GM23248 (cell line): ENCODE results near the gene TRIM32. TPM values are rescaled to one million over a fixed set of nuclear protein-coding genes. Genes with fewer than 3 reads are reported as not detected.
A peak's percentile ranks its signal among the peaks of the same experiment; 100 is the strongest.

ENCODE experiments used
- DNase-seq: peaks from one replicate; pipeline ENCODE4 v3.0.0-alpha.2; 2015
- H2AFZ ChIP-seq: fragments of 200-600 bp; sonication (generic); 2 replicates; pipeline ENCODE4 v1.6.1; 2016; ENCODE audit warnings: antibody characterized with exemption
- H3F3A ChIP-seq: fragments of 200-600 bp; sonication (generic); 2 replicates; pipeline ENCODE4 v1.6.1; 2016; ENCODE audit warnings: mild to moderate bottlenecking, antibody characterized with exemption, mixed run types; ENCODE audit not compliant: insufficient read depth
- H3K27ac ChIP-seq: fragments of 200-600 bp; sonication (generic); 2 replicates; pipeline ENCODE4 v1.5.1; 2016; ENCODE audit warnings: mild to moderate bottlenecking
- H3K27me3 ChIP-seq: fragments of 200-600 bp; sonication (generic); replicated peaks from 2 replicates; pipeline ENCODE4 v1.6.1; 2016; ENCODE audit warnings: mild to moderate bottlenecking; ENCODE audit not compliant: insufficient read depth
- H3K36me3 ChIP-seq: fragments of 200-600 bp; sonication (generic); 2 replicates; pipeline ENCODE4 v1.6.1; 2016; ENCODE audit warnings: low read depth, mild to moderate bottlenecking
- H3K4me1 ChIP-seq: fragments of 200-600 bp; sonication (generic); 2 replicates; pipeline ENCODE4 v1.6.1; 2016; ENCODE audit warnings: mild to moderate bottlenecking; ENCODE audit not compliant: insufficient read depth
- H3K4me2 ChIP-seq: fragments of 200-600 bp; sonication (generic); one replicate; pipeline ENCODE4 v1.6.1; 2016; ENCODE audit warnings: mild to moderate bottlenecking; ENCODE audit not compliant: unreplicated experiment
- H3K4me3 ChIP-seq: fragments of 200-600 bp; sonication (generic); 2 replicates; pipeline ENCODE4 v1.5.1; 2016; ENCODE audit warnings: mild to moderate bottlenecking
- H3K79me2 ChIP-seq: fragments of 200-600 bp; sonication (generic); 2 replicates; pipeline ENCODE4 v1.6.1; 2016; ENCODE audit warnings: mild to moderate bottlenecking; ENCODE audit not compliant: insufficient read depth
- H3K9ac ChIP-seq: fragments of 200-600 bp; sonication (generic); 2 replicates; pipeline ENCODE4 v1.6.1; 2016; ENCODE audit warnings: mild to moderate bottlenecking
- H3K9me2 ChIP-seq: fragments of 200-600 bp; sonication (generic); 2 replicates; pipeline ENCODE4 v1.6.1; 2016; ENCODE audit warnings: mixed run types, mild to moderate bottlenecking, moderate library complexity; ENCODE audit not compliant: insufficient read depth
- H3K9me3 ChIP-seq: fragments of 200-600 bp; sonication (generic); one replicate; pipeline ENCODE4 v1.6.1; 2017; ENCODE audit warnings: low read depth
- H4K20me1 ChIP-seq: fragments of 200-600 bp; sonication (generic); 2 replicates; pipeline ENCODE4 v1.6.0; 2016; ENCODE audit not compliant: insufficient read depth
- EZH2 ChIP-seq: fragments of 200-600 bp; sonication (generic); IDR thresholded peaks from 2 replicates; pipeline ENCODE4 v1.6.1; 2018; ENCODE audit warnings: antibody characterized with exemption, mild to moderate bottlenecking; ENCODE audit not compliant: insufficient read depth, poor library complexity, severe bottlenecking
- EZH2phosphoT487 ChIP-seq: fragments of 200-600 bp; sonication (generic); IDR thresholded peaks from 2 replicates; pipeline ENCODE4 v1.6.1; 2018; ENCODE audit warnings: antibody characterized with exemption, moderate library complexity, mild to moderate bottlenecking, low read depth; ENCODE audit not compliant: insufficient read depth
- WGBS, 2 experiments: methylation state at CpG; one replicate each; pipeline ENCODE4 v1.1.6; 2015 to 2017; ENCODE audit warnings: low lambda C conversion rate in 2 of 2, low coverage in 1 of 2; ENCODE audit errors: missing lambda C conversion rate in 2 of 2; 5-methylcytosine and 5-hydroxymethylcytosine counted together
- in situ Hi-C: fragments of 300-500 bp; cut with MboI; formaldehyde crosslinking; loops from 2 replicates; pipeline ENCODE4 v1.15.0; 2020
- polyA plus RNA-seq: library from polyadenylated mRNA; unstranded; fragments of >200 nt; fragmentation: Nextera tagmentation; extraction: Ambion mirVana; gene quantifications from 2 replicates; pipeline ENCODE4 v1.2.1, GENCODE V29; 2016
- total RNA-seq: library from RNA; depleted of rRNA; stranded (reverse); fragments of >200 nt; shearing (Covaris generic); gene quantifications from 2 replicates; pipeline ENCODE4 v1.2.3, GENCODE V29; 2014

TRIM32 gene
- total and polyA plus RNA-seq, 2 experiments from 2014 or later = 34.5 to 41.9 TPM

DNA sequence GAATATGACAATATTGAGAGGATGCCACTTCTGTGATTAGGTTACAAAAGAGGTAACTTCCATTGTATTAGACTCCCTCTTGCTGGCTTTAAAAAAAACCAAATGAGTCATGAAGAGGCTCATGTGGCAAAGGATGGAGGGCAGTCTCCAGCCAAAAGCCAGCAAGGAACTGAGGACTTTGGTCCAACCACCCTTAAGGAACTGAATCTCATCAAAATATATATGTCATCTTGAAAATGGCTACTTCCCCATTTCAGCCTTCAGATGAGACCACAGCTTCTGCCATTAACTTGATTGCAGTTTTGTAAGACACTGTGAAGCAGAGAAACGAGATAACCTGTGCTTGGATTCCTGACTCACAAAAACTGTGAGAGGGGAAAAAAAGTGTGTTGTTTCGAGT, 15.5 kb upstream of the TRIM32 start:
- Histone ChIP-seq H3K9me2 (no peaks in the 10 kb centered on the region), H3K79me2 (no peaks in the 10 kb centered on the region), H3F3A (no peaks in the 10 kb centered on the region), H3K9me3 (no peaks in the 10 kb centered on the region), H3K4me2 (no peak overlapping the region), H3K4me1 (peaks cover 6% of the 10 kb centered on the region; the same call in 1 of the 2 replicates), H2AFZ (no peak overlapping the region), H4K20me1 (no peaks in the 10 kb centered on the region), H3K4me3 (no peak overlapping the region), H3K27me3 (no peaks in the 10 kb centered on the region), H3K9ac (no peak overlapping the region), H3K36me3 (no peaks in the 10 kb centered on the region), H3K27ac (no peak overlapping the region)
- TF ChIP-seq EZH2 (no peak), EZH2phosphoT487 (no peak)
- in situ Hi-C loops = no loop called here
- DNase-seq = no peak
- 60 to 61% methylated on average over 2 of the region's 2 CpGs for whole genome bisulfite sequencing, 2 experiments

- TF ChIP-seq EZH2 (no peak), EZH2phosphoT487 (no peak)
- 79 to 85% methylated on average over 1 of the region's 1 CpG for WGBS, 2 experiments
- H3K36me3 ChIP-seq = no peaks in the 10 kb centered on the region
- H3K9me3 ChIP-seq = no peaks in the 10 kb centered on the region
- no peak overlapping the region for H3K27ac ChIP-seq
- H4K20me1 ChIP-seq = no peaks in the 10 kb centered on the region
- H3F3A ChIP-seq = no peaks in the 10 kb centered on the region
- H3K9ac ChIP-seq = no peak overlapping the region
- no peaks in the 10 kb centered on the region for H3K27me3 ChIP-seq
- in situ Hi-C loops = no loop called here
- no peaks in the 10 kb centered on the region for H3K79me2 ChIP-seq
- H3K4me2 ChIP-seq = no peak overlapping the region
- H2AFZ ChIP-seq = no peak overlapping the region
- no peak for DNase-seq
- no peaks in the 10 kb centered on the region for H3K9me2 ChIP-seq
- H3K4me3 ChIP-seq = no peak overlapping the region; the same call in 1 of the 2 replicates
- peaks cover 6% of the 10 kb centered on the region; the same call in 1 of the 2 replicates for H3K4me1 ChIP-seq
Observed at GRCh38 chr9:116673375-116673774, 13.7 kb upstream of the TRIM32 start.

DNA sequence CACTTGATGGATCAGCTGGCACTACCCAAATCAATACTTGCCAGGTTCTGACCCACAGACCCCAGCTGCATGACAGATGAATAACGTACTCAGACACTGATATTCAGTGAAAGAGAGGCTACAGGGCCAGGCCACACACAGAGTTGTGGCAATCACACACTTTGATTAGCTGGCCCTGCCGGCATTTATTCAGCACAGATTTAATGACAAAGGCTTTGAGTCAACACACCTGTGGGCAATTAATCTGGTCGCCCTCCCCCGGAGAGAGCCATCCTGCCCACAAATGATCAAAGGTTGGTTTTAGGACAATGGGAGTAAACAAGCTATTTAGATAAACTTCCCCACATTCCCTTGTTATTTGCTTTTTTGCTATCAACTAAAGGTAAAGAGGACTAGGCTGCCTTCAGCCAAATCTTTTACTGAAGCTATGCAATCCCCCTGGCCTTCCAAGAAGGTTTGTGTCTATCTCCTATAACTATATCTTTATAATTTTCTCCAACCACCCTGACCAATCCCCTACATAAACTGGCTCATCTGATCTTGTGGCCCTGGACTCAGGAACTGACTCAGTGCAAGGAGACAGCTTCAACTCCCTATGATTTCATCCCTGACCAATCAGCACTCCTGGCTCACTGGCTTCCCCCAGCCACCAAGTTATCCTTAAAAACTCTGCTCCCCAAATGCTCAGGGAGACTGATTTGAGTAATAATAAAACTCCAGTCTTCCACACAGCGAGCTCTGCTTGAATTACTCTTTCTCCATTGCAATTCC, 12.7 kb upstream of the TRIM32 start:
- H3K36me3 ChIP-seq = no peaks in the 10 kb centered on the region
- H3K9me3 ChIP-seq = no peaks in the 10 kb centered on the region
- peak; percentile 28 for DNase-seq
- in situ Hi-C loops = no loop called here
- no peaks in the 10 kb centered on the region for H3F3A ChIP-seq
- H3K4me1 ChIP-seq = peaks cover 6% of the 10 kb centered on the region; the same call in 1 of the 2 replicates
- no peak overlapping the region for H3K9ac ChIP-seq
- no peak overlapping the region for H3K4me3 ChIP-seq
- no peaks in the 10 kb centered on the region for H3K79me2 ChIP-seq
- H3K27ac ChIP-seq = no peak overlapping the region
- no peak overlapping the region for H2AFZ ChIP-seq
- H3K4me2 ChIP-seq = no peak overlapping the region
- no peaks in the 10 kb centered on the region for H3K9me2 ChIP-seq
- no peaks in the 10 kb centered on the region for H4K20me1 ChIP-seq
- WGBS, 2 experiments = 81 to 87% methylated on average over 5 of the region's 5 CpGs
- no peaks in the 10 kb centered on the region for H3K27me3 ChIP-seq
- no peak for TF ChIP-seq EZH2
- TF ChIP-seq EZH2phosphoT487 = no peak

GRCh38 chr9:116683535-116683934, 3.6 kb upstream of the TRIM32 start:
- H3K27me3 ChIP-seq = no peaks in the 10 kb centered on the region
- H2AFZ ChIP-seq = no peak overlapping the region

More at GRCh38 chr9:116683535-116683934, 3.6 kb upstream of the TRIM32 start:
- Histone ChIP-seq H3K36me3 (no peaks in the 10 kb centered on the region), H3K9me2 (no peaks in the 10 kb centered on the region), H3K4me1 (peaks cover 18% of the 10 kb centered on the region), H3K9me3 (no peaks in the 10 kb centered on the region), H3K4me3 (no peak overlapping the region), H3K79me2 (peaks cover 30% of the 10 kb centered on the region), H4K20me1 (no peaks in the 10 kb centered on the region), H3K4me2 (no peak overlapping the region), H3K9ac (no peak overlapping the region), H3F3A (no peaks in the 10 kb centered on the region), H3K27ac (no peak overlapping the region)
- in situ Hi-C loops = no loop called here
- DNase-seq = no peak
- TF ChIP-seq EZH2phosphoT487 = no peak
